GM21526 (cell line): Measurements from ENCODE around the gene SCUBE3.

Experiments used
- ATAC-seq: cut with Tn5 transposase; IDR thresholded peaks from one replicate; pipeline ENCODE4 v1.9.1; 2021; ENCODE audit warnings: moderate library complexity; ENCODE audit not compliant: unreplicated experiment, low FRiP score

The SCUBE3 gene

DNA sequence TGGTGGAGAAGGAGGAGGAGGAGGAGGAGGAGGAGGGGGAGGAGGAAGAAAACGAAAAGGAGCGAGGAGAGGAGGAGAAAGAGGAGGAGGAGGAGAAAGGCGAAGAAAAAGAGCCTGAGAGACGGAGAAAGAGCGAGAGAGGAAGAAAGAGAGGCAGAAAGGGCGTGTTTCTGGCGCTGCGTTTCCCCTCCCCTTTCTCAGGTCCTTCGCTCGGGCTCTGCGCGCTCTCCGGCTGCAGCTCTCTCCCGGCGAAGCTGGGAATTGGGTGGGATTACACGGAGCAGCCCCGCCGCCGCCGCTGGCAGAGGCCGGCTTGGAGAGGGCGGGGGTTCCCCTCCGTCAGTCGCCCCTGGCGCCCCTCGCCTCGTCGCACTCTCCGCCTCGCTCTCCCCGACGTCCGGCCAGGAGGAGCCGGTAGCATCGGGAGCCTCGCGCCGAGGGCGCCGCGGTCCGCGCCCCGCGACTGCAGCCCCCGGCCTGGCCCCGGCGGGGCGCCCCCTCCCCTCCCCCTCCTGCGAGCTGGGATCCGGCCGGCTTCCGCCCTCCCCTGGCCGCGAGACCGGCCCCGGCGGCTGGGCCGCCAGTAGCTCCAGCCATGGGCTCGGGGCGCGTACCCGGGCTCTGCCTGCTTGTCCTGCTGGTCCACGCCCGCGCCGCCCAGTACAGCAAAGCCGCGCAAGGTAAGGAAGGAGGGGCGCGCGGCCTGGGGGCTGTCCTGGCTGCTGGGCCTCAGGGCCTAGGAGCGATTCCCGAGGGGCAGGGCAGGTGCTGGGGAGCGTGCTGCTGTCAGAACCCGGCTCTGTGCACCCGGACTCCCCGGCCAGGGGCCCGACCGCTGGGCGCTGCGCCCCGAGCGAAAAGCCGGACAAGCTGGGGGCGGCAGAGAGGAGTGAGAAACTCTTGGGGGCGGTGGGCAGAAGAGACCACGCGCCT lies at the start of gene SCUBE3:
Gene SCUBE3 (plus strand): TSS at position 133 of the 933 bp plus-strand sequence. CDS start 463 bp downstream, at position 596.
- ATAC-seq = no peak

DNA sequence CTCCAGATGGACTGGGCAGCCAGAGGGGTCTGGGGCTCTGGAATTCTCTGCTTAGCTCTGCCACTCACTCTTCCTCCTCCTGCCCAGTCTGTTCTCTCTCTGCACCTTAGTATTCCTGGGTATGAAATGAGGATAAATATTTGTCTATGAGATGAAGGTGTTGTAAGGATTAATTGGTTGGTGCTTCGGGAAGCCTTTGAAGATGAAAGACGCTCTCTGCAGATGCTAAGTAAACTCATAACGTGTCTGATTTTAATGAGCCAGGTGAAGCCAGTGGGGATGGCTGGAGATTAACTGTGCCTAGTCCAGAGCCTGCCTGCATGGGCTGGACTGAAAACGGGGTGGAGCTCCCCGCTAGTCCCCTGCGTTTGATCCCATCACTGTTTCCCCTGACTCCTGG lies 49.5 kb upstream of the SCUBE3 start:
- no peak for ATAC-seq

DNA sequence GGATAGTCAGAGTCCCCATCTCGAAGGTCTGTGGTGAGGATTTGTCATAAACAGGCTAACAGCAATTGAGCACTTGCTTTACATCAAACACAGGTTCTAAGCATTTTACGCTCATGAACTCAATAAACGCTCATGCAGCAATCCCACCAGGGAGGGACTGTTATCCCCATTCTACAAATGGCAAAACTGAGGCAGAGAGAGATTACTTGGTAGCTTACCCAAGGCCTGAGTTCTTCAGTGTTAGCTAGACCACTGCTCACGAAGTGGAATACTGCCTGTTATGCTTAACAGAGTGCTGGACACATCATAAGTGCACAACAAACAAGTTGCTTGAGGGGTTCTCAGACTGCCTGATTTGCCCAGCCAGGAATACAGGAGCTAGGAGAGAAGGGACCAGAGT lies 48.9 kb upstream of the SCUBE3 start:
- no peak for ATAC-seq

DNA sequence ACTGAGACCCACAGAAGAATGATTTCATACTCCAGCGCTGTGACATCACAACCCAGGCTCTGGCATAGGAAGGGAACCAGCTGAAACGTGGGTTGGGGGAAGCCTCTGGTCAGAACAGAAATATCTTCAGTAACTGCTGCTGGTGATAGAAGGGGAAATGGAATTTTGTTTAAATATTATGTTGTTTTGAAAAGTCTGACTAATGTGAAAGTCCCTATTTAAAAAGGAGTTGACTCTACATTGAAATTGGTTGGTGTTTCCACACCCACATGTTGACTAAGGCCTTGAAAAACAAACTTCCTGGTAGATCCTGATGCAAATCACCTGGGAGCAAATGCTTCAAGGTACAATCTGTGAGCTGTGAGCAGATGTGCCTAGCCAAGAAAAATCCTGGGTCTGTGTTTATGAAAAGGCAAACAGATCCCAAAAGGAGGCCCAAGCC lies 48.1 kb upstream of the SCUBE3 start:
- no peak for ATAC-seq

DNA sequence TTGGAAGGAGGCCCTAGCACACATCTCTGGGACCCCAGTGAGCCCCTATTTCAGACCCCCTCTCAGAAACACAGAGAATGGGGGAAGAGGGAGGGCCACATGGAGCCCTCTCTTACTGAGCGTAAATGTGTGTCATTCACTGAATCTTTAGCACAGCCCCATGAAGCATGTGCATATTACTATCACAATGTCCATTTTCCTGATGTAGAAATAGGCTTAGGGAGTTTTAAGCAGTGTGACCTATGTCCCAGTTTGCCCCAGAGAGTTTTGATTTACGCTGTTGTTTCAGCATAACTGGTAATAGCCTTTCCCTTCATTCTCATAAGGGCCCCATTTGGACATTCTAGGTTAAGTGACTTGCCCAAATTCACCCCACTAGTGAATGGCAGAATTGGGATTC lies 47.6 kb upstream of the SCUBE3 start:
- no peak for ATAC-seq

DNA sequence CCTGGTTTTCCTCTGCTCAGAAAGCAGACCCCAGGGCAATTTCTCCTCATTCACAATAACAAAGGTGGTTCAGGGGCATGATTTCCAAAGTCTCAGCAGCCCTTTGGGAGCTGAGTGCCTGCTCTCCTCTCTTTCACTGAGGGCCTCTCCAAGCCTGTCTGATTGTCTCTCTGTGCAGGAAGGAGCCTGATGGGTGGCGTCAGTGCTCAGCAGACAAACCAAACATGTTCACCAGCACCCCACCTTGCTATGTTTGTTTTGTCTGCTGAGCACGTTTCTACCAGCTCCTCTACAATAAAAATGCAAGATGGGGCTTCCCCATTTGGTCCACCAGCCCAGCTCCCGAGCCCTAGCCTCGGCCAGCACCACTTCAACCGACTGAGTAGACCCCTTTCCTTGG lies 47.2 kb upstream of the SCUBE3 start:
- ATAC-seq = no peak

DNA sequence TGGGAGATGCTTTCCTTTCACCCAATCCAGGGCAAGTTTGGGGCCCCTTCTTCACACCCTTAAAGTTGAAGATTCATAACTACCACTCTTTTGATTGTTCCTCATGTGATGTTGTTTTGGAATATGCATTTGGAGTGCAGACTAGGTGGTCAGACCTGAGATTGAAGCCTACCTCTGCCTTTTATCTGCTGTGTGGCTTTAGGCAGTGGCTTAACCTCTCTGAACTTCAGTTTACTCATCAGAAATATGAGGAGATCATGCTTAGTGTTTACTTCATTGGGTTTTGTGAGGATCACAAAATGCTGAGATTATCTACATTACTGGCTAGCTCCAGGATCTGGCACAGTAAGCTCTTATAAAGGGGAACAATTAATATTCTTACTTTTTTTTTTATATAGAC lies 46.3 kb upstream of the SCUBE3 start:
- ATAC-seq = no peak

DNA sequence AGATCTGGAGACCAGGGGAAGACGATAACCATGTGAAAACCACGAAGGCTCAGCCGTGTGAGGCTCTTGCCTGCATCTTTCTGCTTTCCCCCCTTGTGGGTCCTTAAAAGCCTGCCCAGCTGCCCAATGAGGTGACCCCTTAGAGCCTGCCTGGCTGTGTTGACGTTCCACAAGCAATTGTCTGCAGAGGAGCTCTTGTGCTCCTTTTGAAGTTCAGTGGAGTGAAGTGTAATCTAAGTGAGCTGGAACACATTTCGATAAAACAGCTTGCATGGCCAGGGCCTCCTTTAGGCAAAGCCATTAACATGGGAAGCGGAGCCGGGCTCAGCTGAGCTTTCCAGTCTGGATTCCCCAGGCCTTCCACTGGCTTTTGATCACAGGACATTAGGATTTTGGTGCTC lies 45.3 kb upstream of the SCUBE3 start:
- ATAC-seq = no peak

DNA sequence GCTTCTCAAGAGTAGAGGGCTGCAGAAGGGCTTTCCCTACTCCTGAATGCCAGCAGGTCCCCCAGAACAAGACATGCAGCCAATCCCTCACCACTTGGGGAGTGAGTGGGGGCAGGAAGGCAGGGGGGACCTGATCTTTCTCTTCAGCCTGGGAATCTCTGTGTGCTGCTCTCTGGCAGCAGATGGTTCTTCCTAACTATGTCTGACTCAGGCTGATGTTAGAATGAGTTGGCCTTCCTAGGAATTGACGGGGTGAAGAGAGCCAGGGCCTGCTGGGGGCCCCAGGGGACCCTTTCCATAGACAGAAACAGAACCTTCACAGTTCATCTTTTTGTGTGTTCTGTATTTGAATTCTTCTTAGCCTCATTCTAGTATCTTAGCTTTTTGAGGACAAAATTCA lies 43.6 kb upstream of the SCUBE3 start:
- no peak for ATAC-seq

DNA sequence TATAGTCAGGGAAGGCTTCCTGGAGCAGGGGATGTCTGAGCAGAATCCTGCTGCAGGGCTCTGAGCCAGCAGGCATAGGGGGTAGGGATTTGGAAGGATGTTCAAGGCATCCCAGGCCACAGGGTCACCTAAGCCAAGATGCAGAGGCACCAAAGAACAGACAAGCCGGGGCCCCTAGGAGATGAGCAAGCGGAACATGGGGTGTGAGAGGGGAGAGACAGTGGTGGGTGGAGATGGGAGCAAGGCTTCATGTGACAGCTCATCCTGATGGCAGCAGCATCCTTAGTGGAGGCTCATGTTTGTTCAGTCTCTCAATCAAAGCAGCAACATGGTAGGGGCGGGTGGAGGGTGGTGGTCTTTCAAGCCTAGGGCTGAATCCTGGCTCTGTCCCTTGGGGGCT lies 42.9 kb upstream of the SCUBE3 start:
- no peak for ATAC-seq

DNA sequence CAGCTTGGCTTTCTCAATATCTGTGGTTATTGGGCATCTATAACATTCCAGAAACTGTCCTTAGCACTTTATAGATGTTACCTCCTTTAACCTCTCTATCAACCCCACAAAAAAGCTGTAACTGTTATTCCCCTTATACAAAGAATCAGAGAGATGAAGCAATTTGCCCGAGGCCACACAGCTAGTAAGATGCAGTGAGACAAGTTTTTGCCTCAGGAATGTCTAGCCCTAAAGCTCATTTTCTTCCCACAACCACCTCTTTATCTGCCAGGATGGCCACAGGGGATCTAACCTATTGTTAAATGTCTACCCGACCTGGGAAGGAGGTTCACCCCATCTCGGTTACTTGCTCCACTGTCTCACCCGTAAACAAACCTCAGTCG lies 40.7 kb upstream of the SCUBE3 start:
- ATAC-seq = no peak

DNA sequence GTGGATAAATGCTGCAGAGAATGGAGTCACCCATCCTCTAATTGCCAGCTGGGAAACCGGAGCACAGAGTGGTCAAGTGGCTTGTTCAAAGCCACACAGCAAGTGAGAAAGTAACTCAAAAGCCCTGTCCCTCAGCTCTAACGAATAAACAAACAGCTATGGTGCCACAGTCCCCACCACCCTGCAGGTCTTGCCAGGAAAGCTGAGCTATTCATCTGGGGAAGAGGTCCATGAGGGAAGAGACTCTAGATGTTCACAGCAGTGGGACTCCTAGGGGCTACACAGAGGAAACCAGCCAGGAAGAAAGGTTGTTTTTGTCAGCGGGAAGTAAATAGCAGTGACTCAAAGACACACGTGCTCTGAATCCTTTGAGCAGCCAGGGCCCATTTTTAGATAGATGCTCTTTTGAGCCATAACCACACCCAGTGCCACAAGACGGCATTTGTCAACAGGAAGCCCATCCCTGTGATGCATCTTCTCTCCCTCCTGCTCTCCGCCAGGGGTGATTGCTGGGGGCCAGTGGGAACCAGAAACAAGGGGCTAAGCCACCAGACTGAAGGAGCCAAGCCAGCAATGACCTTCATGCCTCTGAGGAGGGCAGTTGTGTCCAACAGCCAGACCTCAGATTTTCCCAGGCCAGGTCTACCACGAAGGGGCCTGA lies 40.2 kb upstream of the SCUBE3 start:
- ATAC-seq = no peak

DNA sequence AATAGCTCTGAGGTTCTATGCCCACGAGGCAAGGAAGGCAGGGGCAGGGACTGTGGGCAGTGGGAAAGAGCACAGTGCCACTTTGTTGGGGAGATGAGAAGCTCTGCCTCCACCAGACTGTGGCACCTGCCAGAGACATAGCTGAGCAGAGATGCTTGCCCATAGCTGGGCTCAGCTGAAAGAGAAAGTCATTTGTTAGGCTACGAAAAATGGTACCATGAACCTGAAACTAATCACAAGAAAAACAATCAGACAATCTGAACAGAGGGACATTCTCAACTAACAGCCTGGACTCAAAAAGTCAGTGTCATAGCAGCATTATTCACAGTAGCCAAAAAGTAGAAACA lies 39.7 kb upstream of the SCUBE3 start:
- no peak for ATAC-seq

DNA sequence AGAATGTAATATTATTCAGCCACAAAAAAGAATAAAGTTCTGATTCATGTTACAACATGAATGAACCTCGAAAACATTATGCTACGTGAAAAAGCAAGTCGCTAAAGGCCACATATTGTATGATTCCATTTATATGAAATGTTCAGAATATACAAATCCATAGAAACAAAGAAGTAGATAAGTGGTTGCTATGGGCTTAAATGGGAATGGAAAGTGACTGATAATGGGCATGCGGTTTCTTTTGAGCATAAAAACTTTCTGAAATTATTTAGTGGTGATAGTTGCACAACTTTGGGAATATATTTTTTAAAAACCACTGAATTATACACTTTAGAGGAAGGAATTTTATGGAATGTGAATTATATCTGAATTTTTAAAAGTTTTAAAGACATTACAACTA lies 39.3 kb upstream of the SCUBE3 start:
- ATAC-seq = no peak

DNA sequence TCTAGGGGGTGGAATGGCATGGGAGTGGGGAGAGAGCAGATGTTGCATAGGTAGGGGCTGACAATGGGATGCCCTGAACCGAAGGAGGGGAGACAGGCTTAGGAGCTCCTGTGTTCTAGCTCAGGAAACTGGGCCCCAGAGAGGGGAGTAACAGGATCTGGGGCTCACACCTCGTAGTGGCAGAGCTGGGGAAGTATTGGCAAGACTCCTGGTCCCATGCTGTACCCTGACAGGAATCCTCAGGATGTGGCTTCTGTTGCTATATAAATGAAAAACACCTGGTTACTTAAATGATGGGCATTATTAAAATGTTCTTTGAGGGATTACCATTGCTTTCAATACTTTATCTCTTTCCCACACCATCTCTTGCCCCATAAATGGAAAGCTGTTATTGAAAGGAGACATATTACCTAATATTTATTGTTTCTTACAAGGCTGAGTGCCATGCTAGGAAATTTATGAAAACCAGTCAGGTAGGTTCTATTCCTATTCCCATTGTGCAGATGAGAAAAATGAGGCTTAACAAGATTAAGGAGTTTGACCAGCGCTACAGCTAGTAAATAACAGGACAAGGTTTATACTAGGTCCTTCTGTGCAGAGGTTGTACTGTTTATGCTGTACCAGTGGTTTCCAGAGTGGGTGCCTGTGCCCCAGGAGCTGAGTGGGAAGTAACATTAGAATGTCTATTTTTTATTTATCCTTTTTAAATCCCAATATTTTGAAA lies 37.3 kb upstream of the SCUBE3 start:
- ATAC-seq = no peak

DNA sequence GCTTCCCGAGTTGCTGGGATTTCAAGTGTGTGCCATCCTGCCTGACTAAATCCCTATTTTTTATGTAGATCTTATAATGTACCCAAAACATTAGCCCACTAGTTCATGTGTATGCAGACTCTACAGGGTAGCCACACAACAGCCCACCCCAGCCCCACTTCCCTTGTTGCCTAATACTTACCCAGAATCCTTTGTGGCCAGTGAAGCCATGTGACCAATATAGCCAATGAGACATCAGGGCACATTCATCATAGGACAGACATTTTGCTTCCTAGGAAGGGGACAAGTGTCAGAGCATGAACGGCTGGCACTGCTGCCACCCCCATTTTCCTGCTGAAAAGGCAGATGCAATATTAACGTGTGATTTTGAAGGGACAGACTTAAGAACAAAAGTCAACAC lies 36.6 kb upstream of the SCUBE3 start:
- ATAC-seq = no peak

DNA sequence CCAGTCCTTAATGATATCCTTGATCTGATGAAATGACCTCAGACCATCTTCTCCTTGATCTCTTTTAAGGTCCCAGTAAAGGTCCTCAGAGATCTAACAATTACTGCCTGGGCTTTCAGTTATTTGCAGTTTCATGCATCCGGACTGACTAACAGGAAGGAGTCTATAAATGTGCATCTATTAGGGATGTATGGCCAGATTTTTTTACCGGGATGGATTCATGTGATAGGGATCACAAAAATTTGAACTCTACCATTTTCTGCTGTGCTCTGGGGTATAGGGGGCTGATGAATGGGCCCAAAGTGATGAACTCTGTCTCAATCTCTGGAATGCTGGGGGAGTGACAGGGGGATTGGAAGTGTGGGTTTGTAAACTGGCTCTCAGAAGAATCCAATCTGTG lies 36.2 kb upstream of the SCUBE3 start:
- ATAC-seq = no peak

DNA sequence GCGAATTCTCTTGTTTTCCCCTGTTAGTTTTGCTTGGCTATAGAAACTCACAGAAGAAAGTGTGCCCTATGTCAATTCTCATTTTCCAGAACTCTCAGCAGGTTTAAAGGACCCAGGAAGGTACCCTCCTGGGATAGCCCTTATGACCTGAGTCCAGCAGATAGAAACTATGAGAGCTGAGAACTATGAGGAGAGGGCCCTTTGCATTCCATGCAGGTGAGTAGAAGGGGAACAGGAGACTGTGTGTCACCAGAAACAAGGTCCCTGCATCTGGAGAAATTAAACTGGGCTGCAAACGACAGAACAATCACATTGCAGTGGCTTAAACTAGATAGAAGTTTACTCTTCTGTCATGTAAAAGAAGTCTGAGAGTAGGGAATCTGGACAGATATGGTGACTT lies 35.7 kb upstream of the SCUBE3 start:
- no peak for ATAC-seq

DNA sequence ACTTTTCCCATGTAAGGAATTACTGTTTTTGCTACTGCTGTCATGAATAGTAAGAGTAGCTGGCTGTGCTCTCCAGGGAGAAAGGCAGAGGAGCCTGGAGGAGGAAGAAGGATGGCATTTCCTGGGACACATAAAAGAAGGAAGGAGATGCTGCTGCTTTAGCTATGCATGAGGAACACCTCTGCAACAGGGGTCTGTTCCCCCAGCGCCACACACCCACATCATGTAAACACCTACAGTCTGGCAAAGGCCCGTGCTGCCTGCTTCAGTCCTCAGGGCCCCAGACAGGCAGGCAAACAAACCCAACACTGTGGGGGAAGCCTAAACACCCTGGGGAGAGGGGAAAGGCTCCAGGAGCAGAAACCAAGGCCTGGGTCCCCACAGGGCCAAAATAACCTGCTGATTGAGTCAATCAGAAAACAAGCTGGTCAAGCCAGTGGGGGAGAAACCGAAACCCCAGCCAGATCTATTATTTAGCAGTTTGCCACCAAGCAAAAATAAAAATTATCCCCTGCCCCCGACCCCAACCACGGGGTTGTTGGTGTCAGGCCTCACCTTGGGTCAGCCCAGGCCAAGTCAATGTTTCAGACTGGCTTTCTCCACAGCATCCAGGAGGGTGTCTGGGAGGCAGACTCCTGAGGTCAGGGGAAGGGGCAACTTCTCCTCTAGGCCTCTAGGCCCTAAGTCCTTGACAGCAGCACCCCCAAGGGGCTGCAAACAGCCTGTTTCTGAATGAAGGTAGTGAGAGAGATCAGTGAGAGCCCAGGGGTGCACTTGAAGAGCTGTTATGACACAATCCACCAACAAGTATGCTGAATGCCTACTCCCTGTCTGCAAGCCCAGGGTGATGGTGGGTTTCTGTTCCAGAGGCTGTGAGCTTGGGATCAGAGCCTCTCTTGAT lies 34.6 kb upstream of the SCUBE3 start:
- no peak for ATAC-seq

DNA sequence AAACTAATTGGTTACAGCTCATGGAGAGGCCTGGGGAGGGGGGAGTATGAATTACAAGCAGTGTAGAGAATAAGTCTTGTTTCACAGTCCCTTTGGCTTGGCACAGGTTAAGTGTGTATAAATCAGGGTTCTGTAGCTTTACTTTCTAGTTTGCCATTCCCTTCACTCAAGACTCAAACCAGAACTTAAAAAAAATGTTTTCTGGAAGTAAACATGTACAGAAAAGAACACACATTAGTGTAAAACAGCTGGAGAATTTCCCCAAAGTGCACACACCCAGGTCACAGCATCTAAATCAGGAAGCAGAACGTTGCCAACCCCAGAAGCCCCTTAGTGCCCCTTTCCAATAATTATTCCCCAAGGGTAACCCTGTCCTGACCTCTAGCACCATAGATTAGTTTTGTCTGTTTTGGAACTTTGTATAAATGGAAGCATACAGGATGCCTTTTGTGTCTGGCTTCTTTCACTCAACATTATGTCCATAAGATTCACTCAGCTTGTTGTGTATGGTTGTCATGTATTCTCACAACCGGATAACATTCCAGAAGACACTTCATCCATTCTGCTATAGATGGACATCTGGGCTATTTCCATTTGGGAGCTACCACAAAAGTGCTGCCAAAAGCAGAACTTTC lies 33.7 kb upstream of the SCUBE3 start:
- ATAC-seq = no peak
